ENCODE results near the gene MIGA2. TPM values are rescaled to one million over a fixed set of nuclear protein-coding genes. Genes with fewer than 3 reads are reported as not detected.

Gene MIGA2
- polyA plus RNA-seq, 2 of the 4 experiments (the other 2 are of a cell fraction): 6.4 to 16.1 TPM

- TF ChIP-seq KDM5A (IDR thresholded peaks at IDR 0.05) (no peak), CHD2 (IDR thresholded peaks at IDR 0.05; ENCODE audit: low read length, partially characterized antibody) (no peak), TFCP2L1 (CRISPR knock-in tag; IDR thresholded peaks at IDR 0.05) (no peak), BCL3 (IDR thresholded peaks at IDR 0.05) (no peak), ELK1 (IDR thresholded peaks at IDR 0.05; ENCODE audit: low read depth, low read length) (no peak), FOSB (CRISPR knock-in tag; IDR thresholded peaks at IDR 0.05) (no peak), RARB (CRISPR knock-in tag; IDR thresholded peaks at IDR 0.05) (no peak), USF2 (IDR thresholded peaks at IDR 0.05) (no peak), FOSL2 (IDR thresholded peaks at IDR 0.05) (no peak), FOSL2 (CRISPR knock-in tag; IDR thresholded peaks at IDR 0.05) (no peak), KDM1A (IDR thresholded peaks at IDR 0.05; ENCODE audit: low read depth) (no peak), BHLHE40 (IDR thresholded peaks at IDR 0.05; ENCODE audit: low read depth, low read length) (no peak), HOXB5 (CRISPR knock-in tag; IDR thresholded peaks at IDR 0.05) (no peak), E2F6 (IDR thresholded peaks at IDR 0.05; ENCODE audit: borderline replicate concordance, low read depth) (no peak), HOXA7 (CRISPR knock-in tag; IDR thresholded peaks at IDR 0.05) (no peak), ESRRA (IDR thresholded peaks at IDR 0.05; ENCODE audit: borderline replicate concordance, low read length) (no peak), REST (IDR thresholded peaks at IDR 0.05) (no peak), POLR2A (IDR thresholded peaks at IDR 0.05; ENCODE audit: low read length) (no peak), MAZ (IDR thresholded peaks at IDR 0.05; ENCODE audit: borderline replicate concordance, low read depth, low read length) (no peak), JUN (IDR thresholded peaks at IDR 0.05) (no peak), HOXB13 (CRISPR knock-in tag; IDR thresholded peaks at IDR 0.05; ENCODE audit: low read depth) (no peak)
- Histone ChIP-seq H3K9me3 (no peaks in the 10 kb centered on the region), H3K4me2 (no peak overlapping the region), H3K4me1 (peaks cover 17% of the 10 kb centered on the region), H3K27ac (no peak overlapping the region), H3K4me3 (no peak overlapping the region)
- no peak for DNase-seq (ENCODE audit: low read depth in 1 of 2, low spot score in 1 of 2)
- ATAC-seq: no peak
- POLR2A ChIA-PET: no interaction called here
- no peak for FAIRE-seq
- WGBS (ENCODE audit: missing lambda C conversion rate): 82% methylated on average over 5 of the region's 5 CpGs
- CTCF ChIA-PET: interaction anchor here (1.0 kb wide), 1 partner anchor 26 kb away, joined by 3 read pairs; the partner anchor contains the start of gene SH3GLB2
These were observed 17.9 kb downstream of the MIGA2 start for GRCh38 chr9:129054163-129054851.

All from A549 (cell line).